Measurements from ENCODE around the gene FOXP1.

The FOXP1 gene

DNA sequence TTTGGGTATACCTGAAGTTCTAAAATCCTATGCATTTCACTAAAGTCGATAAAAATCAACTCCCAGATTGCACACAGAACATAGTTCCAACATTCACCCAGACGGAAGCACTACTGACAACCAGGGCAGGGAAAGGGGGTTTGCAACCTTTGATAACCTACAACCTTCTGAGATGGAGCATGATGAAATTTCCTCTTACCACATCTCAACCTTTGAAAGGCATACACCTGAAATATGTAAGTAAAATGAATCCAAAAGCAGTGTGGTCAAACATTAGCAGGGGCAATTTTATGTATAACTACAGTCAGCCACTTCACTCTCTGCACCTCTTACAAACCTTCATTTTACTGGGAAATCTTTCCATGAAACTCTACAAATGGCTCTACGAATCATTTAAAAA lies 184.1 kb downstream of the FOXP1 start:
- no peaks in the 10 kb centered on the region for H3K36me3 ChIP-seq (ENCODE audit: control insufficient read depth, insufficient read depth, low read length)
- no peak overlapping the region for H3K9ac ChIP-seq (ENCODE audit: low read length)
- no peak overlapping the region for H3K4me3 ChIP-seq (ENCODE audit: low read length)
- H3K9me3 ChIP-seq (ENCODE audit: control insufficient read depth, low read length), result no peaks in the 10 kb centered on the region
- peaks cover 7% of the 10 kb centered on the region for H3K4me1 ChIP-seq (ENCODE audit: control insufficient read depth, insufficient read depth, low read length)
- no peaks in the 10 kb centered on the region for H3K27me3 ChIP-seq (ENCODE audit: control insufficient read depth, insufficient read depth, low read length)

DNA sequence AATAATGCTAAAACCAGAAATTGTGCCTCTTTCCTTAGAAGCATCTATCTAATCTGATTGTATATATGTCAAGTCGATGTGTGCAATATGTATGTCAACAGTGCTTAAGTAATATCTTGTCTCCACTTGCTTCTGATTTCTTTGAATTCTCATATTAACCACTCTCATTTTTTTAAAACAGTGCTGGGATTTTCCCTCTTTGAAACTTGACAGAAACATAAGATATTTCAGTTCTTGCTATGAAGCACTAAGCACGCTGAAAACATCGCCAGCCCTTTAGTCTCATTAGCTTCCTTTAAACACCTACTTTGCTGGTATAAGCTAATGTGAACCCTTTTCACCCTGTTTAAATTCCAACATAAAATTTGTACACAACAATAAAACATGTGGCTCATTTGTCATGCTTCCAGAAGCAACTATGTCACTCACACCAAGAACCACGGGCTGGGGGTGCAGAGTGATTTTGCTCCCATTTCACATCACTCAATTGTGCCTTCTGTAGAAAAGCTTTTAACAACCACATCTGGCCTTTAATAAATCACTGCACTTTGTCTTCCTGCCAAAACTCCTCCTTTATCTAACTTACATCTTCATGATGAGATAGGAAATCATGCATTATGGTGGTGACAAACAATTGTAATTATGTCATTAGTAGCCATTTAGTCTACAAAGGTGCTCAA lies 185.2 kb downstream of the FOXP1 start:
- H3K4me3 ChIP-seq (ENCODE audit: low read length), result no peak overlapping the region
- H3K4me1 ChIP-seq (ENCODE audit: control insufficient read depth, insufficient read depth, low read length), result peaks cover 7% of the 10 kb centered on the region
- no peaks in the 10 kb centered on the region for H3K36me3 ChIP-seq (ENCODE audit: control insufficient read depth, insufficient read depth, low read length)
- H3K9ac ChIP-seq (ENCODE audit: low read length), result no peak overlapping the region
- H3K9me3 ChIP-seq (ENCODE audit: control insufficient read depth, low read length), result no peaks in the 10 kb centered on the region
- no peaks in the 10 kb centered on the region for H3K27me3 ChIP-seq (ENCODE audit: control insufficient read depth, insufficient read depth, low read length)

DNA sequence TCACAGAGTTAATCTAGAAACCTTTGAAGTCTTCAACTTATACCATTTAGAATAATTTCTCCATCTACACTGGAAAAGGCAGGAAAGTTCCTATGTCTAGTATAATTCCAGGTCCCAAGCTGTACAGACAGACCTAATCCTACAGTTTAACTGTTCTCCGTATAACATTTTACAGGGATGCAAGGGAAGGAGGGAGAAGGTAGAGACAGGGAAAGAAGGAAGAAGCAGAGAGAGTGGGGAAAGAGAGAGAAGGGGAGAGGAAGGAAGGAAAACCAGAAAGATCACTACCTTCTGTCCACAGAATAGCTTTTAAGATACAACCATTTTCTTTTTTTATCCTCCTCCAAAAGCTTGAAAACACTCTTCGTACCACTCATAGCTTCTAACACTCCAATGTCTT lies 185.8 kb downstream of the FOXP1 start:
- no peaks in the 10 kb centered on the region for H3K27me3 ChIP-seq (ENCODE audit: control insufficient read depth, insufficient read depth, low read length)
- H3K9me3 ChIP-seq (ENCODE audit: control insufficient read depth, low read length), result no peaks in the 10 kb centered on the region
- no peaks in the 10 kb centered on the region for H3K36me3 ChIP-seq (ENCODE audit: control insufficient read depth, insufficient read depth, low read length)
- H3K4me3 ChIP-seq (ENCODE audit: low read length), result no peak overlapping the region
- no peak overlapping the region for H3K9ac ChIP-seq (ENCODE audit: low read length)
- H3K4me1 ChIP-seq (ENCODE audit: control insufficient read depth, insufficient read depth, low read length), result peaks cover 7% of the 10 kb centered on the region

DNA sequence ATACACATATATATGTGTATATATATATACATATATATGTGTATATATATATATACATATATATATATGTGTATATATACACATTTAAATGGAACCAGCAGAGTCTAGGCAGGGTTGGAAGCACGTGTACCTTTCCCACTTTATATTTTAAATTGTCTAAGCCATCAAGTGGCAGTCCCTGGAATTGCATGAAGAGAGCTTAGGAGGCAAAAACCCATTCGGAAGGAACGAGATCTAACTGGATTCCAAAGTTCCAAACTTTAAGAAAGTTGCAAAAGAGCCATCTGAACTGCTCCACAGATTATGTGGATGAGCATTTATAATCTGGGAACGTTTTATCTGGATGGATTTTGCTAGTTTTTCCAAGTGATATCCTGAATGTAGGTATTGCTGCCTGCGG lies 186.5 kb downstream of the FOXP1 start:
- Histone ChIP-seq H3K4me1 (ENCODE audit: control insufficient read depth, insufficient read depth, low read length) (peaks cover 7% of the 10 kb centered on the region), H3K9me3 (ENCODE audit: control insufficient read depth, low read length) (no peaks in the 10 kb centered on the region), H3K27me3 (ENCODE audit: control insufficient read depth, insufficient read depth, low read length) (no peaks in the 10 kb centered on the region), H3K4me3 (ENCODE audit: low read length) (no peak overlapping the region), H3K9ac (ENCODE audit: low read length) (no peak overlapping the region), H3K36me3 (ENCODE audit: control insufficient read depth, insufficient read depth, low read length) (no peaks in the 10 kb centered on the region)

DNA sequence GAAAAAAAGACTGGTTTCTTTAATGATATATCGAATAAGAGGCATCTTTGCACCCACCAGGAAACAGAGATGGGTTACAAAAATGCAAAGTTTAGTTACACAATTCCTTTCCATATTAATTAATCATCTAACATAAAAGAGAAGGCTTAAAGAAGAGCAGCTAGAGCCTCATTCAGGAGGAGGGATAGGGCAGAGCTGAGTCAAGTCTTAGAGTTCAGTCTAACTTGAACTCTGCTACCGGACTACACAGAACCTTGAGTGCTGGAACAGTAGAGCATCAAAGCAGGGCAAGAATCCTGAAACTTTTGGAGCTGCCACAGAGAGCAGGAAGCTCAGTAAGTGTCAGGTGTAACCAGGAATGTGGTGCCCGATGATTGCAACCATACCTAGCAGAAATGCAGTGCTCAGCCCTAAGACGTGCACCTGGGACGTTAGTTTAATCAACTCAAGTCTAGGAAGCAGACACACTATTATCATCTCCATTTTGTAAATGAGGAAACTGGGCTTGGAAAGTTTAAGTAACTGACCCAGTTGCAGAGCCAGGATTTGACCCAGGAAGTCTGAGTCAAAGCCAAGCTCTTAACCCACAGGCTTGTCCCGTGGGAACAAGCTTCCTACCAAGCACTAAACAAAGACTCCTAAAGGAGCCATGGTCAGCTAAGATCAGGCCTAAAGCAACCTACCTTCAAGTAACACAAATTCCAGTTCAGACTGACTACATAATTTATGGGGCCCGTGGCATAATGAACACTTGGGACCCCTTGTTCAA lies 187.4 kb downstream of the FOXP1 start:
- Histone ChIP-seq H3K27me3 (ENCODE audit: control insufficient read depth, insufficient read depth, low read length) (no peaks in the 10 kb centered on the region), H3K9ac (ENCODE audit: low read length) (no peak overlapping the region), H3K36me3 (ENCODE audit: control insufficient read depth, insufficient read depth, low read length) (no peaks in the 10 kb centered on the region), H3K4me3 (ENCODE audit: low read length) (no peak overlapping the region), H3K4me1 (ENCODE audit: control insufficient read depth, insufficient read depth, low read length) (peaks cover 7% of the 10 kb centered on the region), H3K9me3 (ENCODE audit: control insufficient read depth, low read length) (no peaks in the 10 kb centered on the region)

DNA sequence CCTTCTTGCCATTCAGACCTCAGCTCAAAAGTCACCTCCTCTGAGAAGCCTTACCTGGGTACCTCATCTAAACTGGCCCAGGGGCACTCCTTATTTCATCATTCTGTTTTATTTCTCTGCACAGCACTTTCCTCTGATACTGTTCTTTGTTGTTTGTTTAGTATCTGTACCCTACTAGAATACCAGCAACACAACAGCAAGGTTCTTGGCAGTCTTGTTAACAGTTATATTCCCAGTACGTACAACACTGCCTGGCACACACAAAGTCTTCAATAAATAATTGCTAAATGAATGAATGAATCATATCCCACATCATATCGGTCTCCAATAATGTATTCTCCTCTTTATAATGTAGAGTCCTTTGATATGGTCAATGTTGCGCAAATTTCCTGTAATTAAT lies 188.1 kb downstream of the FOXP1 start:
- Histone ChIP-seq H3K9me3 (ENCODE audit: control insufficient read depth, low read length) (no peaks in the 10 kb centered on the region), H3K27me3 (ENCODE audit: control insufficient read depth, insufficient read depth, low read length) (no peaks in the 10 kb centered on the region), H3K4me1 (ENCODE audit: control insufficient read depth, insufficient read depth, low read length) (peaks cover 12% of the 10 kb centered on the region), H3K36me3 (ENCODE audit: control insufficient read depth, insufficient read depth, low read length) (no peaks in the 10 kb centered on the region), H3K4me3 (ENCODE audit: low read length) (no peak overlapping the region), H3K9ac (ENCODE audit: low read length) (no peak overlapping the region)

DNA sequence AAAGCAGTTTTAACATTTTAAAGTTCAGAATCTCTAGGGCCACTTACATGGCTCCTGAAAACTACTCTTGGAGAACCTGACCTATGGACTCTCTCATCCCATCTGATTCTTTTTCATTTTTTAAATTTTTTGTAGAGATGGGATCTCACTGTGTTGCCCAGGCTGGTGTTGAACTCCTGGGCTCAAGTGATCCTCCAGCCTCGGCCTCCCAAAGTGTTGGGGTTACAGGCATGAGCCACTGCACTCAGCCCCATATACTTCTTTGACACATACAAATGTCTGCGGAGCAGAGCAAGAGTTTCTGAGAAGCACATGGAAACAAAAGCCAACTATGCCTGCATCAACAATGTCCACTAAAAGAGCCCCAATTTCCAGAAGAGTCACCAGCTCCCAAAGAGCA lies 189.8 kb downstream of the FOXP1 start:
- H3K36me3 ChIP-seq (ENCODE audit: control insufficient read depth, insufficient read depth, low read length), result no peaks in the 10 kb centered on the region
- H3K4me3 ChIP-seq (ENCODE audit: low read length), result no peak overlapping the region
- no peak overlapping the region for H3K9ac ChIP-seq (ENCODE audit: low read length)
- peaks cover 22% of the 10 kb centered on the region for H3K4me1 ChIP-seq (ENCODE audit: control insufficient read depth, insufficient read depth, low read length)
- H3K9me3 ChIP-seq (ENCODE audit: control insufficient read depth, low read length), result no peaks in the 10 kb centered on the region
- H3K27me3 ChIP-seq (ENCODE audit: control insufficient read depth, insufficient read depth, low read length), result no peaks in the 10 kb centered on the region

DNA sequence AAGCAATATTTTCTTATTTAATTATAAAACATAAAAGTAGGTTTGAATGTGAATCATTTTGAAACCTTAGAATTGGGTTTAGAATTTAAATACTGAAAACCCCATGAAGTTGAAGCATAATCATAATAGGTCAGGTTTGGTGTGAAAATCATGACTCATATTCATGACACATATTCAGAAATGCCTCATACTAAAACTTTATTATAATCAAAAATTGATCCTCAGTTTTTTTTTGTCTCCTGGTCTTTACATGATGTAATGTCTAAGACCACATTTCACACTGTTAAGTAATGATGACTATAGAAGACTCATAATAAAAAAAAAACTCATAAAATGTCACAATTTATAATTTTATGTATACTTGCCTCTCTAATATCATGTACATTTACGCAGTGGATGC lies 190.4 kb downstream of the FOXP1 start:
- Histone ChIP-seq H3K4me1 (ENCODE audit: control insufficient read depth, insufficient read depth, low read length) (peaks cover 26% of the 10 kb centered on the region), H3K36me3 (ENCODE audit: control insufficient read depth, insufficient read depth, low read length) (no peaks in the 10 kb centered on the region), H3K4me3 (ENCODE audit: low read length) (no peak overlapping the region), H3K27me3 (ENCODE audit: control insufficient read depth, insufficient read depth, low read length) (no peaks in the 10 kb centered on the region), H3K9ac (ENCODE audit: low read length) (no peak overlapping the region), H3K9me3 (ENCODE audit: control insufficient read depth, low read length) (no peaks in the 10 kb centered on the region)

DNA sequence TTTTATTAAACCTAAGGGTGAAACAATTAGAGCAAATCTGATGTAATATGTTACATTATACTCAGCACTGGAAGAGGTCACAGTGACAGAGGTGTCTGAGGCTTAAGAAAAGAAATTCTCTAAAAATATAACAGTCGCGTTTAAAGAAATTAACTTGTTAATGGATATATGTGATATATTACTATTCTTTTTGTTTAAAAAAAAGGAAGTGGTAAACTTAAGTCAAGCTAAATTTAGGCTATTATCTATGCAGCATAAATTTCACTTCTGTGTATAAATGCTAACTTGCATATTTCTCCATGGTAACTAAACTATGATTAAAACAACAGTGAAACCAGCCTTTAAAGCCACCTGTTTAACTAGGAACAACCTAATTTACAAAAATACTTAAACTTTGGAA lies 191.3 kb downstream of the FOXP1 start:
- Histone ChIP-seq H3K4me3 (ENCODE audit: low read length) (no peak overlapping the region), H3K27me3 (ENCODE audit: control insufficient read depth, insufficient read depth, low read length) (no peaks in the 10 kb centered on the region), H3K9me3 (ENCODE audit: control insufficient read depth, low read length) (no peaks in the 10 kb centered on the region), H3K36me3 (ENCODE audit: control insufficient read depth, insufficient read depth, low read length) (no peaks in the 10 kb centered on the region), H3K4me1 (ENCODE audit: control insufficient read depth, insufficient read depth, low read length) (peaks cover 26% of the 10 kb centered on the region), H3K9ac (ENCODE audit: low read length) (no peak overlapping the region)

DNA sequence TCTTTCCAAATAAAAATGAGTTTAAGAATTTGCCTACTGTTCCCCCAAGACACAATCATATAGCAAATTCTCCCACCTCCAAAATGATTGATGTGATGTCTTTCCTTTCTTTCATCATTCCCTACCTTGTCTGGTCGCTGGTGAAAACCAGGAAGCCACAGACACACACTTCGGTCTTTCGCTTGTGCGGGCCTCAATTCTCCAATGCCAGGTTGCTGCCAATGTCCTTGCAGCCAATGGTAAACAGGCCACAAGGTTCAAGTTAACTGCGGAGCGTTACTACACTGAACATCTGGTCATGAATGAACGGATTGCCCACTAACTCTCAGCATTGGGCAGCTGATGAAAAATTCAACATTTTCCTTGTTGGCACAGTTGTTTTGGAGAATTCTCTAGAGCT lies 192.2 kb downstream of the FOXP1 start:
- Histone ChIP-seq H3K9ac (ENCODE audit: low read length) (no peak overlapping the region), H3K36me3 (ENCODE audit: control insufficient read depth, insufficient read depth, low read length) (no peaks in the 10 kb centered on the region), H3K4me3 (ENCODE audit: low read length) (no peak overlapping the region), H3K4me1 (ENCODE audit: control insufficient read depth, insufficient read depth, low read length) (peaks cover 23% of the 10 kb centered on the region), H3K9me3 (ENCODE audit: control insufficient read depth, low read length) (no peaks in the 10 kb centered on the region), H3K27me3 (ENCODE audit: control insufficient read depth, insufficient read depth, low read length) (no peaks in the 10 kb centered on the region)

DNA sequence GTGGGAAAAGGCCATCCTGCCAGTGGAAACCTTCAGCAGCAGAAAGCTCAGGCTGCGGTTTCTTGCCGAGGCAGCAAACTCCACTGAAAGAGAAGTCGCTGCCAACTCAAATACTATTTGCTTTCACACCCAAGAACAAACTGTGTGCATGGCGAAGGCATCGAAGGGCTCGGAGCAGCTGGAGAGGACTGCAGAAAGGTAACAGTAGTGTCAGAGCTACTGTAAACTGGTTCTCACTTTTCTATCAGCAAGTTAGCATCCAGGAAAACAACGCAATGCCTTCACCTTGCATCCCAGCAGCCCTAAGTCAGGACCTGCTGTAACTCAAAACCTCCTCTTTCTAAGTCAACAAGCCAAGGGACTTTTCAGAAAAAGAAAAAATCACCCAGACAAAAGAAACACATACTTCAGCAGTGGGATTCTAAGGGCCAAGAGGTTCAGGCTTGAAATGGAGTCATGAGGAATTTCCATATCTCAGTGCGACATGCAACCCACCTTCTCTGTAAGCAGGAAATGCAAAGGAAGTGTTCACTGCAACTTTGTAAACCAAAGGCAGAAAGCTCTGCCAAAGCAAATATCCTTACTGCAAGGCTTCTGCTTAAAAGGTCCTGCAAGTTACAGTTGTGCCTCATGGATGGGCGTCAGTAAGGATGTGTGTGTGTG lies 193.5 kb downstream of the FOXP1 start:
- H3K9ac ChIP-seq (ENCODE audit: low read length), result no peak overlapping the region
- H3K9me3 ChIP-seq (ENCODE audit: control insufficient read depth, low read length), result no peaks in the 10 kb centered on the region
- peaks cover 19% of the 10 kb centered on the region for H3K4me1 ChIP-seq (ENCODE audit: control insufficient read depth, insufficient read depth, low read length)
- no peaks in the 10 kb centered on the region for H3K27me3 ChIP-seq (ENCODE audit: control insufficient read depth, insufficient read depth, low read length)
- H3K36me3 ChIP-seq (ENCODE audit: control insufficient read depth, insufficient read depth, low read length), result no peaks in the 10 kb centered on the region
- no peak overlapping the region for H3K4me3 ChIP-seq (ENCODE audit: low read length)

DNA sequence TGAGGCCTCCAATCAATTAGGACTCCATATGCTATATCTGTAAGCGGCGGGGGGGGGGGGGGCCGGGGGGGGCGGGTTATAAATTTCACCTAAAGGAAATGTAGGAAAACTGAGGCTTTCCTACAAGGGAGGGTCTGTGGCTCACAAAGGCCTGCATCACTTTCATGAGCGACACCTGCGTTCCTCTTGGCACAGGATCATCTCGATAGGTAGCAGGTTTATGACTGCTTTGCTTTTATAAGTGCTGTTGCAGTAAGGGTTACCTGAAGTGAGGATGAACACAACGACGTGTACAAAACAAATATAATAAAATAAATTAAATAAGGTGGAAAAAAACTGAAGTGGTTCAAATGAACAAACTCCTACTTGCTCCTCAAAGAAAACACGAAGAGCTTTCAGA lies 194.3 kb downstream of the FOXP1 start:
- H3K36me3 ChIP-seq (ENCODE audit: control insufficient read depth, insufficient read depth, low read length), result no peaks in the 10 kb centered on the region
- no peak overlapping the region for H3K4me3 ChIP-seq (ENCODE audit: low read length)
- H3K27me3 ChIP-seq (ENCODE audit: control insufficient read depth, insufficient read depth, low read length), result no peaks in the 10 kb centered on the region
- H3K9me3 ChIP-seq (ENCODE audit: control insufficient read depth, low read length), result no peaks in the 10 kb centered on the region
- no peak overlapping the region for H3K9ac ChIP-seq (ENCODE audit: low read length)
- peaks cover 22% of the 10 kb centered on the region for H3K4me1 ChIP-seq (ENCODE audit: control insufficient read depth, insufficient read depth, low read length)
